HepG2 (cell line): ENCODE measurements around the gene NIT2. TPM values are rescaled to one million over a fixed set of nuclear protein-coding genes. Genes with fewer than 3 reads are reported as not detected.

Experiments
- AHDC1 ChIP-seq: sonication (generic); formaldehyde crosslinking; IDR thresholded peaks from 2 replicates; pipeline ENCODE4 v1.5.1; 2020; ENCODE audit warnings: mild to moderate bottlenecking, missing genetic modification reagents, borderline replicate concordance
- CENPX ChIP-seq: sonication (generic); formaldehyde crosslinking; IDR thresholded peaks from 2 replicates; pipeline ENCODE4 v1.9.0; 2021; ENCODE audit warnings: mild to moderate bottlenecking, missing genetic modification reagents, moderate library complexity
- HNRNPLL ChIP-seq: fragments of 200-400 bp; formaldehyde crosslinking; IDR thresholded peaks from 2 replicates; pipeline ENCODE4 v1.6.1; 2017; ENCODE audit warnings: mild to moderate bottlenecking, low read depth, low read length; ENCODE audit not compliant: poor library complexity, severe bottlenecking
- HNRNPUL1 ChIP-seq: fragments of 200-400 bp; formaldehyde crosslinking; IDR thresholded peaks from 2 replicates; pipeline ENCODE4 v1.6.1; 2017; ENCODE audit warnings: low read depth, mild to moderate bottlenecking, low read length, moderate library complexity
- NCOR1 ChIP-seq: fragments of 200-600 bp; sonication (generic); IDR thresholded peaks from 2 replicates; pipeline ENCODE4 v1.7.0; 2017; ENCODE audit warnings: antibody characterized with exemption, low read length, borderline replicate concordance
- PHF5A ChIP-seq: IDR thresholded peaks from one replicate; pipeline ENCODE4 v1.6.1; 2018; ENCODE audit warnings: low read depth, missing genetic modification reagents; ENCODE audit not compliant: unreplicated experiment
- SATB2 ChIP-seq: sonication (generic); formaldehyde crosslinking; IDR thresholded peaks from 2 replicates; pipeline ENCODE4 v1.5.0; 2020; ENCODE audit warnings: missing genetic modification reagents
- SP5 ChIP-seq: IDR thresholded peaks from 2 replicates; pipeline ENCODE4 v1.6.1; 2016; ENCODE audit warnings: low read depth, borderline replicate concordance
- SYNCRIP ChIP-seq: fragments of 200-400 bp; formaldehyde crosslinking; IDR thresholded peaks from 2 replicates; pipeline ENCODE4 v1.6.1; 2018; ENCODE audit warnings: mild to moderate bottlenecking, low read depth, low read length; ENCODE audit not compliant: insufficient read depth
- TCF7 ChIP-seq: sonication (generic); IDR thresholded peaks from 2 replicates; pipeline ENCODE4 v1.6.1; 2016; ENCODE audit warnings: antibody characterized with exemption, low read depth
- WIZ ChIP-seq: sonication (generic); formaldehyde crosslinking; IDR thresholded peaks from 2 replicates; pipeline ENCODE4 v1.5.1; 2020; ENCODE audit warnings: mild to moderate bottlenecking, missing genetic modification reagents
- ZKSCAN8 ChIP-seq: IDR thresholded peaks from 2 replicates; pipeline ENCODE4 v1.6.1; 2016; ENCODE audit warnings: borderline replicate concordance, missing genetic modification reagents, missing compliant biosample characterization
- ZNF207 ChIP-seq: fragments of 450-650 bp; IDR thresholded peaks from 2 replicates; pipeline ENCODE4 v1.6.1; 2016; ENCODE audit warnings: antibody characterized with exemption, borderline replicate concordance
- ZNF264 ChIP-seq: sonication (generic); formaldehyde crosslinking; IDR thresholded peaks from 2 replicates; pipeline ENCODE4 v1.4.0; 2020; ENCODE audit warnings: missing genetic modification reagents
- ZNF275 ChIP-seq: sonication (generic); formaldehyde crosslinking; IDR thresholded peaks from 2 replicates; pipeline ENCODE4 v1.8.0; 2022; ENCODE audit warnings: missing genetic modification reagents, mild to moderate bottlenecking, inconsistent platforms, borderline replicate concordance
- ZNF276 ChIP-seq: sonication (generic); formaldehyde crosslinking; IDR thresholded peaks from 2 replicates; pipeline ENCODE4 v1.4.0; 2020; ENCODE audit warnings: mild to moderate bottlenecking, low read depth, missing genetic modification reagents
- ZNF530 ChIP-seq: sonication (generic); formaldehyde crosslinking; IDR thresholded peaks from 2 replicates; pipeline ENCODE4 v1.5.0; 2020; ENCODE audit warnings: low read depth, mild to moderate bottlenecking, missing genetic modification reagents
- ZNF562 ChIP-seq: sonication (generic); formaldehyde crosslinking; IDR thresholded peaks from 2 replicates; pipeline ENCODE4 v1.8.0; 2022; ENCODE audit warnings: missing genetic modification reagents, borderline replicate concordance
- ZNF746 ChIP-seq: sonication (generic); formaldehyde crosslinking; IDR thresholded peaks from 2 replicates; pipeline ENCODE4 v1.8.0; 2022; ENCODE audit warnings: mild to moderate bottlenecking, missing genetic modification reagents
- ZSCAN21 ChIP-seq: sonication (generic); formaldehyde crosslinking; IDR thresholded peaks from 2 replicates; pipeline ENCODE4 v1.8.0; 2022; ENCODE audit warnings: mild to moderate bottlenecking, missing genetic modification reagents, moderate library complexity, borderline replicate concordance
- polyA plus RNA-seq, 8 experiments: library from polyadenylated mRNA; depleted of rRNA in 3 of 8; stranded (reverse) in 7 of 8; unstranded in 1 of 8; fragments of >200 nt; fragmentation: Illumina TruSeq in 4 of 8; extraction: Trizol in 4 of 8; gene quantifications; 2 replicates each; pipeline versions ENCODE4 v1.2.1 to v1.2.3, GENCODE V29; 2011 to 2016; ENCODE audit warnings: low read depth in 4 of 8, missing spikeins in 1 of 8, mixed read lengths in 1 of 8; ENCODE audit not compliant: insufficient read depth in 1 of 8
- total RNA-seq, 5 experiments: library from RNA; depleted of rRNA; stranded (reverse); fragments of >200 nt; fragmentation: Illumina TruSeq; extraction: Trizol; gene quantifications; 2 replicates each; pipeline ENCODE4 v1.2.3, GENCODE V29; 2016; ENCODE audit warnings: low read depth in 1 of 5

NIT2 gene
- total and polyA plus RNA-seq, 2 of the 13 experiments (the other 11 are each of a cell fraction or from before 2014, with no cell fraction given): 43.4 to 49.1 TPM

GRCh38 chr3:100334488-100335351 is at the start of gene NIT2 (continued):
- peak; percentile 45; the same call in 1 of the 2 replicates for TF ChIP-seq SP5 (CRISPR knock-in tag)
- no peak for TF ChIP-seq CENPX (CRISPR knock-in tag)
- TF ChIP-seq ZNF276 (CRISPR knock-in tag): peak; percentile 40; the same call in 1 of the 2 replicates
- TF ChIP-seq AHDC1 (CRISPR knock-in tag): no peak
- TF ChIP-seq ZNF530 (CRISPR knock-in tag): no peak
- no peak; the same call in 1 of the 2 replicates for TF ChIP-seq NCOR1
- TF ChIP-seq SATB2: peak; percentile 82; the same call in 1 of the 2 replicates
- TF ChIP-seq ZNF746 (CRISPR knock-in tag): peak; percentile 73
- peak; percentile 82 for TF ChIP-seq HNRNPLL
- TF ChIP-seq WIZ (CRISPR knock-in tag): no peak
- TF ChIP-seq ZKSCAN8 (CRISPR knock-in tag): no peak
- TF ChIP-seq ZNF264: peak; percentile 87; the same call in 1 of the 2 replicates
- no peak for TF ChIP-seq TCF7
- TF ChIP-seq PHF5A (CRISPR knock-in tag): no peak
- TF ChIP-seq ZNF207: no peak
- no peak for TF ChIP-seq ZNF275 (CRISPR knock-in tag)
- no peak for TF ChIP-seq ZNF562
- no peak for TF ChIP-seq SYNCRIP
- no peak for TF ChIP-seq HNRNPUL1
- TF ChIP-seq ZSCAN21: peak; percentile 14; the same call in 1 of the 2 replicates
